Measurements from ENCODE around the gene CSTPP1. TPM values are rescaled to one million over a fixed set of nuclear protein-coding genes. Genes with fewer than 3 reads are reported as not detected.

The CSTPP1 gene
- total and polyA plus RNA-seq, 5 donors from 2014 or later, result 15.1 to 18.3 (median 15.5) TPM

DNA sequence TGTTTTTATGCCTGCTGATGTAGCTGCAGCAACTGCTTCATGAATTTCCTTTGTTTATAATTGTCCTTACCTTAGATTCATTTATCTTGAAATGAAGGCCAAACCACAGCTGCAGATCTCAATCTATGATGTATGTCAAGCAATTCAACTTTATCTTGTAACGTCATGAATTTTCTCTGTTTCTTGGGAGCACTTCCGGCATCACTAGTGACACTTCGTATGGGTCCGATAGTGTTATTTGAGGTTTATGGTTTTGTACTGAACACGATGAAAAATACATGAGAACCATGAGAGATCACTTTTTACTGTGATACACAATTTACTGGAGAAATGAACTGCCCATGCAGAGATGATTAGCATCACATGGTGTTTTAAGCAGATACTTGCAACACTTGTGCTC lies 98.5 kb downstream of the CSTPP1 start:
- H3K27ac Mint-ChIP-seq, result no peak overlapping the region
- no peak overlapping the region for H3K27ac ChIP-seq (ENCODE audit: insufficient read depth, low read length, poor library complexity, severe bottlenecking)
- ATAC-seq (ENCODE audit: low read depth in 2 of 2), result no peak
- H3K4me1 Mint-ChIP-seq, result peaks cover 0 to 5% (median 3%) of the 10 kb centered on the region in 4 donors
- no peak overlapping the region for H3K4me3 Mint-ChIP-seq
- no peaks in the 10 kb centered on the region for H3K9me3 Mint-ChIP-seq
- no peaks in the 10 kb centered on the region for H3K27me3 ChIP-seq (ENCODE audit: control insufficient read depth, insufficient read depth, low read length)
- no peaks in the 10 kb centered on the region for H3K36me3 Mint-ChIP-seq
- DNase-seq, result peak in 1 of 3 donors; percentile 31
- H3K4me3 ChIP-seq (ENCODE audit: low read depth, low read length), result no peak overlapping the region
- H3K9me3 ChIP-seq (ENCODE audit: control insufficient read depth in 2 of 2, low read length in 2 of 2), result no peaks in the 10 kb centered on the region
- no peaks in the 10 kb centered on the region for H3K36me3 ChIP-seq (ENCODE audit: control insufficient read depth, insufficient read depth, low read length)
- no peaks in the 10 kb centered on the region for H3K27me3 Mint-ChIP-seq
- no peaks in the 10 kb centered on the region for H3K4me1 ChIP-seq (ENCODE audit: control insufficient read depth, insufficient read depth, low read length, poor library complexity, severe bottlenecking)

DNA sequence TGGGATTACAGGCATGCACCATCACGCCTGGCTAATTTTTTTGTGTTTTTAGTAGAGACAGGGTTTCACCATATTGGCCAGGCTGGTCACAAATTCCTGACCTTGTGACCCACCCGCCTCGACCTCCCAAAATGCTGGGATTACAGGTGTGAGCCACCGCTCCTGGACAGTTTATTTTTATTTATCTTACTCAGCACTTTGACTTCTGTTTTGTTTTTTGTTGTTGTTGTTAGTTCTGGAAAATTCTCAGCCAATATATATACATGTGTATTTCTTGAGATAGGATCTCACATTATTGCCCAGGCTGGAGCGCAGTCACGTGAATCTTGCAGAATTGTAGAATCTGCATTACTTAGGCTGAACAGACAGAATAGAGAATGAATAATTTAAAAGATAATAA lies 107.6 kb downstream of the CSTPP1 start:
- ATAC-seq (ENCODE audit: low read depth in 2 of 2) (no peak), DNase-seq (no peak)
- Mint-ChIP-seq H3K27ac (no peak overlapping the region), H3K27me3 (no peaks in the 10 kb centered on the region), H3K4me3 (peak overlapping the region in 1 of 4 donors; percentile 38), H3K36me3 (peaks cover 4% of the 10 kb centered on the region), H3K4me1 (no peaks in the 10 kb centered on the region), H3K9me3 (no peaks in the 10 kb centered on the region)
- H3K36me3 ChIP-seq (ENCODE audit: control insufficient read depth, insufficient read depth, low read length), result no peaks in the 10 kb centered on the region
- no peak overlapping the region for H3K4me3 ChIP-seq (ENCODE audit: low read depth, low read length)
- H3K27ac ChIP-seq (ENCODE audit: insufficient read depth, low read length, poor library complexity, severe bottlenecking), result no peak overlapping the region
- no peaks in the 10 kb centered on the region for H3K4me1 ChIP-seq (ENCODE audit: control insufficient read depth, insufficient read depth, low read length, poor library complexity, severe bottlenecking)
- no peaks in the 10 kb centered on the region for H3K9me3 ChIP-seq (ENCODE audit: control insufficient read depth in 2 of 2, low read length in 2 of 2)
- H3K27me3 ChIP-seq (ENCODE audit: control insufficient read depth, insufficient read depth, low read length), result no peaks in the 10 kb centered on the region

DNA sequence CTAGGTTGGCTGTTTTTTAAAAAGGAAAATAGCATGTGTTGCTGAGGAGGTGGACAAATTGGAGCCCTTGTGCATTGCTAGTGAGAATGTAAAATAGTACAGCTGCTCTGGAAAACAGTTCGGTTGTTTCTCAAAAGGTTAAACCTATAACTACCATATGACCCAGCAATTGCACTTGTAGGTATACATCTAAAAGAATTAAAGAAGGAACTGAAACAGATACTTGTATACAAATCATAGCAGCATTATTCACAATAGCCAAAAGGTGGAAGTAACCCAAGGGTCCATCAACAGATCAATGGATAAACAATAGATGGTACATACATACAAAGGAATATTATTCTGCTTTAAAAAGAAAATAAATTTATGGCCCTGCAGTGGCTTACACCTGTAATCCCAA lies 111.4 kb downstream of the CSTPP1 start:
- Mint-ChIP-seq H3K36me3 (peaks cover 13% of the 10 kb centered on the region), H3K9me3 (peaks cover 0 to 1% (median 0%) of the 10 kb centered on the region in 7 donors), H3K27ac (no peak overlapping the region), H3K4me1 (no peaks in the 10 kb centered on the region), H3K27me3 (no peaks in the 10 kb centered on the region), H3K4me3 (no peak overlapping the region)
- no peak for ATAC-seq (ENCODE audit: low read depth in 2 of 2)
- Histone ChIP-seq H3K27ac (ENCODE audit: insufficient read depth, low read length, poor library complexity, severe bottlenecking) (no peak overlapping the region), H3K9me3 (ENCODE audit: control insufficient read depth in 2 of 2, low read length in 2 of 2) (no peaks in the 10 kb centered on the region), H3K4me3 (ENCODE audit: low read depth, low read length) (no peak overlapping the region), H3K27me3 (ENCODE audit: control insufficient read depth, insufficient read depth, low read length) (no peaks in the 10 kb centered on the region), H3K4me1 (ENCODE audit: control insufficient read depth, insufficient read depth, low read length, poor library complexity, severe bottlenecking) (no peaks in the 10 kb centered on the region), H3K36me3 (ENCODE audit: control insufficient read depth, insufficient read depth, low read length) (no peaks in the 10 kb centered on the region)
- no peak for DNase-seq

DNA sequence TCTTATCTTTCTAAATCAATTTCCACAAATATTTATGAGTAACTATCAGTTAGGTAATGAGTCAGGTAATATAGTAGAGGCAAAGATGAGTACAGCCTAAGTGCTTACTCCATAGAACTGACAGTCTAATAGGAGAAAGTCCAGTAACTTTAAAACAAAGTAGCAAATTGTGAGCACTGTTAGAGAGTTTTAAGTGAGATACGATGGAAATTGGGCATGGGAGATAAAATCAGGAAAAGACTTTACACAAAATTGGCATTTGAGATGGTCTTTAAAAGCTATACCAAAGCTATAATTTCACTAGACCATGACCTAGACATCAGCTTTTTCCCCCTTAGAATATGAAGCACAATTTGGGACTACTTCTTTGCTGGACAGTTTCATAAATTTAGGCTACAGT lies 113.7 kb downstream of the CSTPP1 start:
- no peaks in the 10 kb centered on the region for H3K27me3 Mint-ChIP-seq

DNA sequence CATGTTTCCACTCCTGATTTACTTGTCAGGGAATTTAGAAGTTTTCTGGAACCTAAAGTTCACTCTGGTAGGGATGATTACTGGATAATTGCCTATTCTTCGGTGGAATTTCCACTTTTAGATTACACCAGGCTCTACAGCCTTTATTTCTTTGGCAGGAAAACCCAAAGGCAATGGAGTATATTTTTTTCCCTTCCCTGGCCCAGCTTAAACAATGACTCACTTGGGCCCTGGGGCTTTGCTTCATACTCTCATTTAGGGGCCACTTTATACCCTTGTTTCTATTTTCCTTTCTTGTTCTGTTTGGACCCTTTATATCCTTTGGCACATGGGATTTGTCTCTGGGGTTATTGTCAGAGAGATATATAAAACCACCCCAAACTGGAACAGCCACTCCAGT lies 114.7 kb downstream of the CSTPP1 start:
- DNase-seq, result no peak
- Histone ChIP-seq H3K27me3 (ENCODE audit: control insufficient read depth, insufficient read depth, low read length) (no peaks in the 10 kb centered on the region), H3K9me3 (ENCODE audit: control insufficient read depth in 2 of 2, low read length in 2 of 2) (no peaks in the 10 kb centered on the region), H3K36me3 (ENCODE audit: control insufficient read depth, insufficient read depth, low read length) (no peaks in the 10 kb centered on the region), H3K27ac (ENCODE audit: insufficient read depth, low read length, poor library complexity, severe bottlenecking) (no peak overlapping the region), H3K4me1 (ENCODE audit: control insufficient read depth, insufficient read depth, low read length, poor library complexity, severe bottlenecking) (no peaks in the 10 kb centered on the region), H3K4me3 (ENCODE audit: low read depth, low read length) (no peak overlapping the region)
- ATAC-seq (ENCODE audit: low read depth in 2 of 2), result no peak
- Mint-ChIP-seq H3K27ac (no peak overlapping the region), H3K27me3 (no peaks in the 10 kb centered on the region), H3K4me3 (no peak overlapping the region), H3K4me1 (peaks cover 0 to 2% (median 0%) of the 10 kb centered on the region in 4 donors), H3K36me3 (peaks cover 26% of the 10 kb centered on the region), H3K9me3 (peaks cover 0 to 2% (median 0%) of the 10 kb centered on the region in 7 donors)

More for the DNA sequence above, 113.7 kb downstream of the CSTPP1 start:
- DNase-seq, result no peak
- Mint-ChIP-seq H3K4me1 (peaks cover 0 to 2% (median 0%) of the 10 kb centered on the region in 4 donors), H3K27ac (no peak overlapping the region), H3K4me3 (no peak overlapping the region), H3K9me3 (peaks cover 0 to 2% (median 0%) of the 10 kb centered on the region in 7 donors), H3K36me3 (peaks cover 21% of the 10 kb centered on the region)
- no peak for ATAC-seq (ENCODE audit: low read depth in 2 of 2)
- H3K4me3 ChIP-seq (ENCODE audit: low read depth, low read length), result no peak overlapping the region
- no peaks in the 10 kb centered on the region for H3K4me1 ChIP-seq (ENCODE audit: control insufficient read depth, insufficient read depth, low read length, poor library complexity, severe bottlenecking)
- no peaks in the 10 kb centered on the region for H3K27me3 ChIP-seq (ENCODE audit: control insufficient read depth, insufficient read depth, low read length)
- H3K9me3 ChIP-seq (ENCODE audit: control insufficient read depth in 2 of 2, low read length in 2 of 2), result no peaks in the 10 kb centered on the region
- no peak overlapping the region for H3K27ac ChIP-seq (ENCODE audit: insufficient read depth, low read length, poor library complexity, severe bottlenecking)
- no peaks in the 10 kb centered on the region for H3K36me3 ChIP-seq (ENCODE audit: control insufficient read depth, insufficient read depth, low read length)

DNA sequence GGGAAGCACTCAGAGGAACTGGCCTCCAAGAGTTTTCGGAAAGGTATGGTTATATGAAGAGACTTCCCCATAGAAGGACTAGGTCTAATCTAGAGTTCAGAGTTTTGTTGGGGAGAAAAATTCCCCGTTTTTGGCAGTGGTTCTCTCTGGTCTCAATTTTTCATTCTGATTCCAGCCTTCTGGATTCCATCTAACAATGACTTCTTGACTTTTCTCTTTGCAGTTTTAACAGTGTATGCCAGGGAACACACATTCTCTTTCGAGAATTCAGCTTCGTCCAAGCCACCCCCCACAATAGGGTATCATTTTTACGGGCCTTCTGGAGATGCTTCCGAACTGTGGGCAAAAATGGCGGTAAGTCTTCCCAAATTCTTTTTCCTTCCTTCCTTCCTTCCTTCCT lies 115.6 kb downstream of the CSTPP1 start:
- H3K27me3 Mint-ChIP-seq, result no peaks in the 10 kb centered on the region
- ATAC-seq (ENCODE audit: low read depth in 2 of 2), result no peak

DNA sequence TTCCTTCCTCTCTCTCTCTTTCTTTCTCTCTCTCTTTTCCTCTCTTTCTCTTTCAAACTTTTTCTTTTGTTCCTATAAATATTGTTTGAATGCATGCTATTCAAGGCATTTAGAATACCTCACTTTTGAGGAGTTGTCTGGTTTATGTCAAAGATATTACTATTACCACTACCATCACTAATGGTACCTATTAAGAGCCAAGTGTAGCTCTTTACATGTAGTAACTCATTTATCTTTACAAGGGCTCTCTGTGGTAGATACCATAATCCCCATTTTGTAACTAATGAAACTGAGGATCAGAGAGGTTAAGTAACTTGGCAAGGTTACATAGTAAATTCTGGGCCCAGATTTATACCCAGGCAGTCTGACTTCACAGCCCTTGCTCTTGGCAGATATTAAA lies 116.0 kb downstream of the CSTPP1 start:
- no peaks in the 10 kb centered on the region for H3K36me3 ChIP-seq (ENCODE audit: control insufficient read depth, insufficient read depth, low read length)
- H3K36me3 Mint-ChIP-seq, result peaks cover 30% of the 10 kb centered on the region
- no peak overlapping the region for H3K4me3 Mint-ChIP-seq
- peaks cover 0 to 3% (median 0%) of the 10 kb centered on the region in 7 donors for H3K9me3 Mint-ChIP-seq
- H3K27me3 Mint-ChIP-seq, result no peaks in the 10 kb centered on the region
- ATAC-seq (ENCODE audit: low read depth in 2 of 2), result no peak
- no peak overlapping the region for H3K27ac Mint-ChIP-seq
- no peaks in the 10 kb centered on the region for H3K9me3 ChIP-seq (ENCODE audit: control insufficient read depth in 2 of 2, low read length in 2 of 2)
- H3K27ac ChIP-seq (ENCODE audit: insufficient read depth, low read length, poor library complexity, severe bottlenecking), result no peak overlapping the region
- H3K27me3 ChIP-seq (ENCODE audit: control insufficient read depth, insufficient read depth, low read length), result no peaks in the 10 kb centered on the region
- peaks cover 0 to 2% (median 0%) of the 10 kb centered on the region in 4 donors for H3K4me1 Mint-ChIP-seq
- H3K4me3 ChIP-seq (ENCODE audit: low read depth, low read length), result no peak overlapping the region
- no peaks in the 10 kb centered on the region for H3K4me1 ChIP-seq (ENCODE audit: control insufficient read depth, insufficient read depth, low read length, poor library complexity, severe bottlenecking)
- no peak for DNase-seq

More for the DNA sequence above, 115.6 kb downstream of the CSTPP1 start:
- no peaks in the 10 kb centered on the region for H3K27me3 ChIP-seq (ENCODE audit: control insufficient read depth, insufficient read depth, low read length)
- peaks cover 0 to 2% (median 0%) of the 10 kb centered on the region in 7 donors for H3K9me3 Mint-ChIP-seq
- no peak overlapping the region for H3K27ac ChIP-seq (ENCODE audit: insufficient read depth, low read length, poor library complexity, severe bottlenecking)
- no peak overlapping the region for H3K4me3 Mint-ChIP-seq
- no peak overlapping the region for H3K27ac Mint-ChIP-seq
- H3K4me1 Mint-ChIP-seq, result peaks cover 0 to 2% (median 0%) of the 10 kb centered on the region in 4 donors
- H3K9me3 ChIP-seq (ENCODE audit: control insufficient read depth in 2 of 2, low read length in 2 of 2), result no peaks in the 10 kb centered on the region
- no peaks in the 10 kb centered on the region for H3K4me1 ChIP-seq (ENCODE audit: control insufficient read depth, insufficient read depth, low read length, poor library complexity, severe bottlenecking)
- no peak overlapping the region for H3K4me3 ChIP-seq (ENCODE audit: low read depth, low read length)
- peaks cover 26% of the 10 kb centered on the region for H3K36me3 Mint-ChIP-seq
- no peak for DNase-seq
- no peaks in the 10 kb centered on the region for H3K36me3 ChIP-seq (ENCODE audit: control insufficient read depth, insufficient read depth, low read length)

DNA sequence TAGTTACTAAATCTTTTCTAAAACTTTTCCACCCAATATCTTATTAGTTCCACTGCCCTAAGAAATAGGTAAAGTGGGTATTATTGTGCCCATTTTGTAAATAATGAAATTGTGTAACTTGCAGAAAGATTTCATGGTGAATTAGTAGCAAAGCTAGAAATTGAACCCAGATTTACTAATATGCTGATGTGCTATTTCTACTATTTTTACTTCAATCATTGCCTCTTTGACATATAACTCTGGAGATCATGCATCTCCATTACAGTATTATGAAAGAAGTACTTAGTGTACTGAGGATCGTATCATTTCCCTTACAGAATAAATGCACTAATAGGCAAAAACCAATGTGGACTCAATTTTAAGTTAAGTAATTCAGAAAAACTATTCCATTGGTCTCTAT lies 119.0 kb downstream of the CSTPP1 start:
- no peak for ATAC-seq (ENCODE audit: low read depth in 2 of 2)
- no peaks in the 10 kb centered on the region for H3K9me3 ChIP-seq (ENCODE audit: control insufficient read depth in 2 of 2, low read length in 2 of 2)

More for the DNA sequence above, 119.0 kb downstream of the CSTPP1 start:
- Mint-ChIP-seq H3K27me3 (no peaks in the 10 kb centered on the region), H3K4me3 (no peak overlapping the region), H3K36me3 (peaks cover 37% of the 10 kb centered on the region), H3K4me1 (peaks cover 0 to 2% (median 0%) of the 10 kb centered on the region in 4 donors), H3K27ac (no peak overlapping the region), H3K9me3 (peaks cover 0 to 3% (median 0%) of the 10 kb centered on the region in 7 donors)
- DNase-seq, result no peak
- no peaks in the 10 kb centered on the region for H3K4me1 ChIP-seq (ENCODE audit: control insufficient read depth, insufficient read depth, low read length, poor library complexity, severe bottlenecking)
- no peaks in the 10 kb centered on the region for H3K27me3 ChIP-seq (ENCODE audit: control insufficient read depth, insufficient read depth, low read length)
- H3K27ac ChIP-seq (ENCODE audit: insufficient read depth, low read length, poor library complexity, severe bottlenecking), result no peak overlapping the region
- H3K36me3 ChIP-seq (ENCODE audit: control insufficient read depth, insufficient read depth, low read length), result no peaks in the 10 kb centered on the region
- no peak overlapping the region for H3K4me3 ChIP-seq (ENCODE audit: low read depth, low read length)
